ENCODE data around the gene ZMYND8.

The ZMYND8 gene

DNA sequence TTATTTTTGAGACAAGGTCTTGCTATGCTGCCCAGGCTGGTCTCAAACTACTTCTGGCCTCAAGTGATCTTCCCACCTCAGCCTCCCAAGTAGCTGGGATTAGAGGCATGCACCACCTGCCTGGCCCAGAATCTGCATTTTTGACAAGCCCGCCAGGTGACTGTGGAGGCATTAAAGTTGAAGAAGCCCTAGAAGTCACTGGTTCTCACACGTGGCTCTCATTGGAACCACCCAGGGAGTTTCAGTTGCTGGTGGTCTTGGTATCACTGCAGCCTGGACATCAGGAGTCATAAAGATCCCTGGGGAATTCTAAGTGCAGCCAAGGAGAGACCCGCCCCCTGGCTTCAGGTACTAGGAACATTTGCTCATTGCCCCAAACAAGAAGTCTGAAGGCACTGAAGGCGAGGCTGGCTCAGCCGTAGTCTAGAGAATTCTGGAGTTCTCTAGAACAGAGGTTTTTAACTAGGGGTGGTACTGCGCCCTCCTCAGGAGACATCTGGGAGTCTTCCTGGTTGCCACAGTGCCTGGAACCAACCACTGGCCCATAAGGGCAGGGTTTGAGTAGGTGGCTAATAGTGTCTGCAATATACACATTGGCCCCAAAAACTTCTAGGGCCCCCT is 182.8 kb downstream of the ZMYND8 start:
- DNase-seq, result no peak

DNA sequence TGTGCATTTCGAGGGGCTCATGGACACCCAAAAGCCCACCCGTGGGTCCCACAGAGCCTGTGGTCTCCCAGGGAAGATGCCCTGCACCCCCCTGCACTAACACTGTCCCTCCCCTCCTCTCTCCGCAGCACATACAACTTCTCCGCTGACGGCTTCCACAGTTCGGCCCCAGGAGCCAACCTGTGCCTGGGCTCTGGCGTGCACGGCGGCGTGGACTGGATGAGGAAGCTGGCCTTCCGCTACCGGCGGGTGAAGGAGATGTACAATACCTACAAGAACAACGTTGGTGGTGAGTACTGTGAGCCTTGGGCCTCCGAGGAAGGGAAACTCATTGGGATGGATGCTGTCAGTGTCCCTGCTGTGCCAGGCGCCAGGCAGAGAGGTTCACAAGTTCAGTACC is 183.9 kb downstream of the ZMYND8 start:
- DNase-seq, result no peak

DNA sequence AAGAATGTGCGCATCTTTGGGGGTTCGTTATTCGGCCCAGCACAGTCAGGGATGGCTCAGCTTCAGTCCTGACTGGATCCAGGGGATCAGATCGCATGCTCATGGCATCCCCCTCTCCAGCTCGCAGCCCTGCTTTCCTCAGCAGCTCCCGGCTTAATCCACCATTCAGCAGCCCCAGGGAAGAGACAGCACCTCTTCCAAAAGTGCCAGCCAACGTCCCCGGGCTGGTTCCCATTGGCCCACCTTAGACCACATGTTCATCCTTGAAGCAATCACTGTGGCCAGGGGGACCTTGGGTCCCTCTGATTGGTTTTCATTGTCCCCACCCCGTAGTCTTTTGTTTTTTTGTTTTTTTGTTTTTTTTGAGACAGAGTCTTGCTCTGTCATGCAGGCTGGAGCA is 188.7 kb downstream of the ZMYND8 start:
- no peak for DNase-seq

DNA sequence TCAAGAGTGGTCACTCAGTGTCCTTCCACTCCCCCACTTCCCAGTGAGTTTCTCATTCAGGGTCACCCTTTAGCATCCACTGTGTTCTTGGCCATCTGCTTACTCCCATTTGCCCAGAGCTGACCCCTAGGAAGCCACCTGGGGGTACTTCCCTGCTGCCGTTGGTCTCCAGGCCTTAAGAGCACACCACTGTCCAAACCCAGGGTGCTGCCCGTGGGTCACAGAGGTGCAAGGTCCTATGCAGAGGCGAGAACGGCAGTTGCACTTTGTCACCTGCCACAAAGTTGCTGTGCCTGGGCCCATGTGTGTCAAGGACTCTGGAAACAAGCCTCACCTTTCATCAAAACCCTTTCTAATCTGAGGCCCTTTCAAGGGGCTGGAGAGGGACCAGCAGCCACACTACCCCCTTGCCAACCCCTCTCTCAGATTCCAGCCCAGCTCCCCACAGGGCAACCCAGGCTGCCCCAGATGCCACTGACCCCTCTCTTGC is 191.1 kb downstream of the ZMYND8 start:
- no peak for DNase-seq

DNA sequence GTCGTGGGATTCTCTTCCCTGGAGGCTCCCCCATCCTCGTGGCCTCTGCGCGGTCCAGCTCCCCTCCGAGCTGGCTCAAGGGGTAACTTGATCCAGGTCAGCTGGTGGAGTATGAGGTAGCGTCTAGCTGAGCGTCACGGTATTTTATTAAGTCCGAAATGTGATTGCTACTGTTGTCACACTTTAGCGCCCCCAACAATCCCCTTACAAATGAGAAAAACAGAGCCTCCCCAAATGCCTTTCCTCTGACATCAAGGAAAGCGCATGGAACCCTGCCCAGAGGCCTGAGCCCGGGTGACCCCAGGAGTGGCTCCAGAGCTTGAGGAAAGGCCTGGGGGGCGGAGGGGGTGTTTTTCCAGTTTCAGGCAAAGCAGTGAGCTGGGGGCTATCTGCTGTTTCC is 192.4 kb downstream of the ZMYND8 start:
- no peak for DNase-seq

DNA sequence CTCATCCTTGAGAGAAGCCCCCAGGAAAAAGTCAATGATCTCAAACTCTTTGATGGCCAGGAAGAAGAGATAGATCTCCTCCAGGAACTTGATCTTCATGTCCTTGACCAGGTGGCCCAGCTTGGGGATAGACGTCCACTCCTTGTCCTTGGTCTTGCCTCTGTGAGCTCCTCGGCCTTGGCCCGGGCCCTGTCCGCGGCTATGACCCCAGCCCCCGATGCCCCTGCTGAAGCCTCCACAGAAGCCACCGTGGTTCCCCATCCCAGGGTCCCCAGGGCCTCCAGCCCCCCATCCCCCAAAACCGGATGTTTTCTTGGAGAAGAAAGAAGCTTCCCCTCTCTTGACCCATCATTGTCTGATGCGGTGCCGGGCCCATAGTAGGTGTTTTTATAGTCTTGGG is 195.1 kb downstream of the ZMYND8 start:
- DNase-seq, result no peak

DNA sequence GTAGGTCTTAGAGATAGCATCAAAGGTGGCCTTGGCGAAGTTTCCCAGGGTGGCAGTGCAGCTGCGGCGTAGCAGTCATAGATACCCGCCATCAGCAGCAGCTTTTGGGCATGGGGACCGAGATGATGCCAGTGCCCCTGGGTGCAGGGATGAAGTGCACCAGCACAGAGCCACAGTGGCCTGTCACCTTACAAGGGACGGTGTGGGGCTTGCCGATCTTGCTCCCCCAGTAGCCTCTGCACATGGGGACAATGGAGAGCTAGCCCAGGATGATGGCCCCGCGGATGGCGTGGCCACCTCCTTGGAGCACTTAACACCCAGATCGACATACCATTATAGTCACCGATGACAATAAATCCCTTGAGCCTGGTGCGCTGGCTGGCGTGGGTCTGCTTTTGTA is 195.5 kb downstream of the ZMYND8 start:
- DNase-seq, result no peak

DNA sequence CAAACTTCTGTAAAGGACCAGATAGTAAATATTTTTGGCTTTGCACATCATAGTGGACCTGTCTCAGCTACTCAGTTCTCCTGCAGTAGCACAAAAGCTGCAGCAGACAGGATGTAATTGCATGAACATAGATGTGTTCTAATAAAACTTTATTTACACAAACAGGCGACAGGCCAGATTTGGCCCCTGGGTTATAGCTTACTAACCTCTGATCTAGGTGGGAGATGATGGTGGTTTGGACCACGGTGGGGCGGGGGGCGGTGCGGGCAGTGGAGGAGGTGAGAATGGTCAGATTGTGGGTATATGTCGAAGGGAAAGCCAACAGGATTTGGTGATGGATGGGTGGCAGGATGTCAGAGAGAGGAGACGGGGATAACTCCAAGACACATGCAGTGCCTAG is 196.3 kb downstream of the ZMYND8 start:
- no peak for DNase-seq
